ENCODE measurements around the gene EEPD1.

The EEPD1 gene

GRCh38 chr7:36217211-36217960 is 64.3 kb downstream of the EEPD1 start:
- no peak overlapping the region for H3K4me3 ChIP-seq (ENCODE audit: low read length)
- DNase-seq (ENCODE audit: low read depth) = no peak
- TF ChIP-seq CTCF (conservative IDR thresholded peaks at IDR 0.05; ENCODE audit: low read length) = no peak

GRCh38 chr7:36217961-36218284 is 64.9 kb downstream of the EEPD1 start:
- no peak for DNase-seq (ENCODE audit: low read depth)
- no peak for TF ChIP-seq CTCF (conservative IDR thresholded peaks at IDR 0.05; ENCODE audit: low read length)
- H3K4me3 ChIP-seq (ENCODE audit: low read length) = no peak overlapping the region

DNA sequence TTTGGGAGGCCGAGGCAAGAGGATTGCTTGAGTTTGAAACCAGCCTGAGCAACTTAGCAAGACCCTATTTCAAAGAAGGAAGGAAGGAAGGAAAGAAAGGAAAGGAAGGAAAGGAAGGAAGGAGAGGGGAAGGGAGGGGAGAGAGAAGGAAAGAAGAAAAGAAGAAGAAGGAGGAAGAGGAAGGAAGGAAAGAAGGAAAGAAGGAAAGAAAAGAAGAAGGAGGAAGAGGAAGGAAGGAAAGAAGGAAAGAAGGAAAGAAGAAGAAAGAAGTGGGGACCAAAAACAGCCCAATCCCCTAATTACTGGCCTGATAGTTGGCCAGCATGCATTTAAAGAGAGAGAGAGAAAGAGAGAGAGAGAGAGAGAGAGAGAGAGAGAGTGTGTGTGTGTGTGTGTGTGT is 66.4 kb downstream of the EEPD1 start:
- no peak for TF ChIP-seq CTCF (conservative IDR thresholded peaks at IDR 0.05; ENCODE audit: low read length)
- no peak for DNase-seq (ENCODE audit: low read depth)
- H3K4me3 ChIP-seq (ENCODE audit: low read length) = no peak overlapping the region

- TF ChIP-seq CTCF (conservative IDR thresholded peaks at IDR 0.05; ENCODE audit: low read length) = no peak
- no peak overlapping the region for H3K4me3 ChIP-seq (ENCODE audit: low read length)
- DNase-seq (ENCODE audit: low read depth) = no peak
These were observed 70.8 kb downstream of the EEPD1 start for GRCh38 chr7:36223851-36224250.

GRCh38 chr7:36224934-36225858 is 72.1 kb downstream of the EEPD1 start:
- H3K4me3 ChIP-seq (ENCODE audit: low read length) = no peak overlapping the region

GRCh38 chr7:36226151-36226550 is 73.1 kb downstream of the EEPD1 start:
- no peak overlapping the region for H3K4me3 ChIP-seq (ENCODE audit: low read length)
- no peak for DNase-seq (ENCODE audit: low read depth)
- TF ChIP-seq CTCF (conservative IDR thresholded peaks at IDR 0.05; ENCODE audit: low read length) = no peak

More at GRCh38 chr7:36224934-36225858, 72.1 kb downstream of the EEPD1 start:
- DNase-seq (ENCODE audit: low read depth) = peak; percentile 22
- TF ChIP-seq CTCF (conservative IDR thresholded peaks at IDR 0.05; ENCODE audit: low read length) = no peak

All from AG10803 (cell line).